LNCaP clone FGC (cell line): Measurements from ENCODE around the gene ANKHD1.

ENCODE experiments used
- DNase-seq: peaks from one replicate; pipeline ENCODE4 v3.0.0-alpha.2; 2011; ENCODE audit warnings: low read depth
- H3K4me3 ChIP-seq: 2 replicates; pipeline ENCODE4 v1.5.1; 2011; ENCODE audit warnings: mild to moderate bottlenecking, low read depth, low read length, control low read depth
- TF ChIP-seq, protein P1 (sequence below): IDR thresholded peaks from 2 replicates; pipeline ENCODE4 v1.5.1; 2012; ENCODE audit warnings: mild to moderate bottlenecking; ENCODE audit not compliant: control insufficient read depth, insufficient read depth; ENCODE audit errors: extremely low read depth

ANKHD1 gene

DNA sequence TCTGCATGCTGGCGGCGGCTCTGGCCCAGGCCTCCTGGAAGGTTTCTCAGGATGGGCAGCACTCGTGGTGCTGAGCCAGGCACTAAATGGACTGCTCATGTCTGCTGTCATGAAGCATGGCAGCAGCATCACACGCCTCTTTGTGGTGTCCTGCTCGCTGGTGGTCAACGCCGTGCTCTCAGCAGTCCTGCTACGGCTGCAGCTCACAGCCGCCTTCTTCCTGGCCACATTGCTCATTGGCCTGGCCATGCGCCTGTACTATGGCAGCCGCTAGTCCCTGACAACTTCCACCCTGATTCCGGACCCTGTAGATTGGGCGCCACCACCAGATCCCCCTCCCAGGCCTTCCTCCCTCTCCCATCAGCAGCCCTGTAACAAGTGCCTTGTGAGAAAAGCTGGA is 166.2 kb downstream of the ANKHD1 start:
- TF ChIP-seq, protein P1, sequence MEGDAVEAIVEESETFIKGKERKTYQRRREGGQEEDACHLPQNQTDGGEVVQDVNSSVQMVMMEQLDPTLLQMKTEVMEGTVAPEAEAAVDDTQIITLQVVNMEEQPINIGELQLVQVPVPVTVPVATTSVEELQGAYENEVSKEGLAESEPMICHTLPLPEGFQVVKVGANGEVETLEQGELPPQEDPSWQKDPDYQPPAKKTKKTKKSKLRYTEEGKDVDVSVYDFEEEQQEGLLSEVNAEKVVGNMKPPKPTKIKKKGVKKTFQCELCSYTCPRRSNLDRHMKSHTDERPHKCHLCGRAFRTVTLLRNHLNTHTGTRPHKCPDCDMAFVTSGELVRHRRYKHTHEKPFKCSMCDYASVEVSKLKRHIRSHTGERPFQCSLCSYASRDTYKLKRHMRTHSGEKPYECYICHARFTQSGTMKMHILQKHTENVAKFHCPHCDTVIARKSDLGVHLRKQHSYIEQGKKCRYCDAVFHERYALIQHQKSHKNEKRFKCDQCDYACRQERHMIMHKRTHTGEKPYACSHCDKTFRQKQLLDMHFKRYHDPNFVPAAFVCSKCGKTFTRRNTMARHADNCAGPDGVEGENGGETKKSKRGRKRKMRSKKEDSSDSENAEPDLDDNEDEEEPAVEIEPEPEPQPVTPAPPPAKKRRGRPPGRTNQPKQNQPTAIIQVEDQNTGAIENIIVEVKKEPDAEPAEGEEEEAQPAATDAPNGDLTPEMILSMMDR: no peak
- no peak overlapping the region for H3K4me3 ChIP-seq
- no peak for DNase-seq

DNA sequence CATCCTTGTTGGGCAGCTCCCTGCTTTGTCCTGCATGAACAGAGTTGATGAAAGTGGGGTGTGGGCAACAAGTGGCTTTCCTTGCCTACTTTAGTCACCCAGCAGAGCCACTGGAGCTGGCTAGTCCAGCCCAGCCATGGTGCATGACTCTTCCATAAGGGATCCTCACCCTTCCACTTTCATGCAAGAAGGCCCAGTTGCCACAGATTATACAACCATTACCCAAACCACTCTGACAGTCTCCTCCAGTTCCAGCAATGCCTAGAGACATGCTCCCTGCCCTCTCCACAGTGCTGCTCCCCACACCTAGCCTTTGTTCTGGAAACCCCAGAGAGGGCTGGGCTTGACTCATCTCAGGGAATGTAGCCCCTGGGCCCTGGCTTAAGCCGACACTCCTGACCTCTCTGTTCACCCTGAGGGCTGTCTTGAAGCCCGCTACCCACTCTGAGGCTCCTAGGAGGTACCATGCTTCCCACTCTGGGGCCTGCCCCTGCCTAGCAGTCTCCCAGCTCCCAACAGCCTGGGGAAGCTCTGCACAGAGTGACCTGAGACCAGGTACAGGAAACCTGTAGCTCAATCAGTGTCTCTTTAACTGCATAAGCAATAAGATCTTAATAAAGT is 166.9 kb downstream of the ANKHD1 start:
- TF ChIP-seq, protein P1: no peak
- DNase-seq: no peak
- no peak overlapping the region for H3K4me3 ChIP-seq

DNA sequence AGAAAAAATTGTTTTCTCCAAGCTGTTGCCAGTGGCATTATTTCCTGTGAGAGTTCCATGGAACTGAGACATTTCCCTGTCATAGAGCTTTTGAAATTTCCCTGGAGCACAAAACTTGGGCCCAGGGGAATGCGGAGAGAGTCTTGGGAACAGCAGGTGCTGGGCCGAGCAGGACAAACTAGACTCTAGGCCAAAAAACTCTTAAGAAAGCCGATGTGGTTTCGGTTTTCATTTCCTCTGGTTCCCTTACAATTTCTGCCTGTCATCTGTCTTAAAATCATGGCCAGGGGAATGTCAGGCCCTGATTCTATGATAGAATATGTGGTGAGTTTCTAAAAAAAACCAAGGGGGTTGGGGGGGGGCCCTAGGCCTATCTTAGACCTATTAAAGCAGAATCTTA is 167.6 kb downstream of the ANKHD1 start:
- H3K4me3 ChIP-seq: no peak overlapping the region
- TF ChIP-seq, protein P1: no peak
- no peak for DNase-seq

DNA sequence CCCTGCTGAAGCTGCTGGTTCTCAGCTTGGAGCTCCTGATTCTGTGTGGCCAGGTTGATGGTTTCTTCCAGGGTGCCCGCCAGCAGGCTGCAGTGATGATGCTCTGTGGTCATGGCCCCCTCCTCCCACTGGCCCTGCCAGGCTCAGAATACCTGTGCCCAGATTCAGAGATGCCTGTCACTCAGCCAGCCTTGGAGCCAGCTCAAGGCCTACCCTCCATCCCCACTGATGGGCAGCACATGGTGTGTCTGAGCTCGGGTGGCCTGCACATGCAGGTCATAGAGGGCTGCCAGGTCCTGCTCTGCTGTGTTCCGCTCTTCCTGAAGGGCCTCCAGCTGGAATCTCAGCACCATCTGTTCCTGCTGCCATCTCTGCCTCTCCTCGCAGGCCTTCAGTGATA is 168.4 kb downstream of the ANKHD1 start:
- no peak for DNase-seq
- TF ChIP-seq, protein P1: no peak
- no peak overlapping the region for H3K4me3 ChIP-seq

DNA sequence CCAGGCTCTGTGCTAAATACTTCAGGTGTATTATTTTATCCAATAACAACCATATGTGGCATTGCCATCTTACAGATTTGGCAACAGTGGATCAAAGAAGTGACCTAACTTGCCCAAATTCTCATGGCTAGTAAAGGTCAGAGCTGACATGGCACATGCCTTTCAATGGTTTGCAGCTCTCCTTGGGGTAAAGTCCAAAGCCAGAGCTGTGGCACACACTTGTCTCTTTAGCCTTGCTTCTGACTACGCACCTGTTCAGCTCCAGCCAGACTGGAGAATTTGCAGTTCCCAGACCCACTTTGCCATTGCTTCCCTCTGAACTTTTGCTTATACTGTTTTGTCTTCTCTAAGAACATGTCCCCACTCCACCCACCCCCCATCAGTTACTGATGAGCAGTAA is 168.9 kb downstream of the ANKHD1 start:
- DNase-seq: no peak
- TF ChIP-seq, protein P1: no peak
- H3K4me3 ChIP-seq: no peak overlapping the region

DNA sequence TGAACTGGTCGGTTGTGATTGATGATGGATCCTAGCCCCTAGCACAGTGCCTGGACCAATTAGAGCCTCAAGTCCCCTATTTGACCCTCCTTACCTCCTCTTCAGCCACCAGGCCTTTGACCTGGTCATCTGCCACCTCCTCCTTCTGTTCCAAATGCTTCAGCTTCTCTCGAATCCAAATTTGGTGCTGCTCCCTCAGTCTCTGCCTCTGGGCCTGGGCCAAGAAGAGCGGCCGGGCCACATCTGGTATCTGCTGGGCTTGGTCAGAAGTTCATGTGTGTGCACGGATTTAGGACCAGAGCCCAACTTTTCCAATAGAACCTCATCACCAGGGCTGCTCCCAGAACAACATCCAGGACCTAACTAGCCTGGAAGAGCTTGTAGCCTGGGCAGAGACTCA is 169.5 kb downstream of the ANKHD1 start:
- H3K4me3 ChIP-seq: no peak overlapping the region
- TF ChIP-seq, protein P1: no peak
- no peak for DNase-seq

DNA sequence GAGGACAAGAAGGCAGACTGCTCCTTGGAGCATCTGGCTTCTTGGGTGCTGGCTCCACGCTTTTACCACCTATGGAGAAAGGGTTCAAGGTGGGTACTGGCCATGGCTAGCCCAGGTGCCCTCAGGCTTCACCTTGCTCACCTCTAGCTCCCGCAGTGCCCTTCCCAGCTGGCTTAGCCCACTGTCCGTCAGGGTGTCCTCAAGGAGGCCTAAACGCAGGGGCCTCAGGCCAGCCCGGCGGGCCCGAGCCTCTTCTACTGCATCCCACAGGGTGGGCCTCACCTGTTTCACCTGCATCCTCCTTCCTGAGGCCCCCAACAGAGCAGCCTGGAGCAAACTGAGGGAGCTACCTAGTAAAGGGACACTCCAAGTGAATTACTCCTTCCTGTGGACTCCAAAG is 172.1 kb downstream of the ANKHD1 start:
- H3K4me3 ChIP-seq: no peak overlapping the region
- no peak for DNase-seq
- TF ChIP-seq, protein P1: no peak
